ENCODE results near the gene CNN3.

CNN3 gene

GRCh38 chr1:94854458-94855306 lies 72.2 kb downstream of the CNN3 start:
- DNase-seq (ENCODE audit: low read depth), result peak; percentile 37

GRCh38 chr1:94852788-94853187 lies 74.1 kb downstream of the CNN3 start:
- no peak for DNase-seq (ENCODE audit: low read depth)

DNA sequence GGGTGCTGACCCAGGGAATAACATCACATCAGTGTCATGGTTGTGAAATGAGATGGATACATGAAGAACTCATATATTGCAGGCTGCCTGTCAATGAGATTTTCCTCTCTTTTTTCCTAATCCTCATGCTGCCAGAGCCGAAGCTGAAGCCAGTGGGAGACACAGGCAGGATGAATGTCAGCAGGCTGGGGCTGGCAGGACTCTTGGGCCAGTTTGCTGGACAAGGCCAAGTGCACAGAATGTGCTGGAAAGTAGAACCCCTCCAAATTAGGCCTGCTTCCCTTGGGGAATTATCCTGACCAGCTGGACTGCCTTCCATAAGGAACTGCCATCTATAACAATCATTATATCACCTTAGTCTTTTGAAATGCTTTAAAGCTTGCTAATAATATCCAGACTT lies 75.3 kb downstream of the CNN3 start:
- DNase-seq (ENCODE audit: low read depth), result no peak

Measured in stimulated activated CD8-positive, alpha-beta memory T cell treated with anti-CD3 and anti-CD28 coated beads, Interleukin-12 subunit alpha, Interleukin-12 subunit beta, amount 100 ng/mL, for 1 hour (primary cell).